ENCODE results near the gene C1orf198.

The C1orf198 gene

GRCh38 chr1:230828421-230828820 is 39.9 kb downstream of the C1orf198 start:
- no peak for DNase-seq

GRCh38 chr1:230827801-230828200 is 40.5 kb downstream of the C1orf198 start:
- no peak for DNase-seq

- DNase-seq = no peak
Measured at GRCh38 chr1:230827081-230827681, 41.1 kb downstream of the C1orf198 start.

GRCh38 chr1:230826166-230826875 is 42.0 kb downstream of the C1orf198 start:
- no peak for DNase-seq

GRCh38 chr1:230825761-230826160 is 42.6 kb downstream of the C1orf198 start:
- no peak for DNase-seq

- DNase-seq = no peak
Measured at GRCh38 chr1:230824919-230825721, 43.2 kb downstream of the C1orf198 start.

- DNase-seq = no peak
Measured at GRCh38 chr1:230824551-230824918, 43.8 kb downstream of the C1orf198 start.

- no peak for DNase-seq
Measured at GRCh38 chr1:230823931-230824381, 44.4 kb downstream of the C1orf198 start.

- DNase-seq = no peak
Measured at GRCh38 chr1:230823426-230823825, 44.9 kb downstream of the C1orf198 start.

GRCh38 chr1:230822092-230822581 is 46.2 kb downstream of the C1orf198 start:
- DNase-seq = no peak

GRCh38 chr1:230821346-230821745 is 47.0 kb downstream of the C1orf198 start:
- DNase-seq = no peak

- DNase-seq = no peak
Measured at GRCh38 chr1:230820568-230820967, 47.8 kb downstream of the C1orf198 start.

- DNase-seq = no peak
Measured at GRCh38 chr1:230819976-230820375, 48.3 kb downstream of the C1orf198 start.

GRCh38 chr1:230818901-230819300 is 49.4 kb downstream of the C1orf198 start:
- DNase-seq = no peak

- DNase-seq = no peak
Measured at GRCh38 chr1:230818367-230818766, 50.0 kb downstream of the C1orf198 start.

- DNase-seq = no peak
Measured at GRCh38 chr1:230816018-230816417, 52.3 kb downstream of the C1orf198 start.

- no peak for DNase-seq
Measured at GRCh38 chr1:230814949-230815692, 53.2 kb downstream of the C1orf198 start.

- no peak for DNase-seq
Measured at GRCh38 chr1:230812568-230812967, 55.8 kb downstream of the C1orf198 start.

GRCh38 chr1:230809256-230809990 is 58.9 kb downstream of the C1orf198 start:
- DNase-seq = no peak

- DNase-seq = no peak
Measured at GRCh38 chr1:230808281-230808872, 59.9 kb downstream of the C1orf198 start.

- no peak for DNase-seq
Measured at GRCh38 chr1:230807561-230808280, 60.6 kb downstream of the C1orf198 start.
